Stimulated activated naive CD8-positive, alpha-beta T cell treated with anti-CD3 and anti-CD28 coated beads, Interleukin-15, Interleukin-2, amounts not matched to agents 100 ng/mL and 50 ng/mL, for 24 hours (primary cell): ENCODE data around the gene NEU4.
"Not testable (repeated sequence)": the region's sequence is repeated elsewhere in the genome, so short reads cannot be mapped to it uniquely, and the experiment has no call there.

Source experiments
- H3K27ac Mint-ChIP-seq: one replicate; pipeline ENCODE4 v1.8.0; 2021; ENCODE audit warnings: mild to moderate bottlenecking, mixed read lengths
- H3K27me3 Mint-ChIP-seq: one replicate; pipeline ENCODE4 v1.8.0; 2021; ENCODE audit warnings: mixed read lengths
- H3K36me3 Mint-ChIP-seq: one replicate; pipeline ENCODE4 v1.8.0; 2021; ENCODE audit warnings: low read depth, mixed read lengths
- H3K4me1 Mint-ChIP-seq: one replicate; pipeline ENCODE4 v1.8.0; 2021; ENCODE audit warnings: low read depth, mixed read lengths
- H3K4me3 Mint-ChIP-seq: one replicate; pipeline ENCODE4 v1.8.0; 2021; ENCODE audit warnings: mild to moderate bottlenecking, mixed read lengths
- H3K9me3 Mint-ChIP-seq: one replicate; pipeline ENCODE4 v1.8.0; 2021; ENCODE audit warnings: mixed read lengths

NEU4 gene, protein sequence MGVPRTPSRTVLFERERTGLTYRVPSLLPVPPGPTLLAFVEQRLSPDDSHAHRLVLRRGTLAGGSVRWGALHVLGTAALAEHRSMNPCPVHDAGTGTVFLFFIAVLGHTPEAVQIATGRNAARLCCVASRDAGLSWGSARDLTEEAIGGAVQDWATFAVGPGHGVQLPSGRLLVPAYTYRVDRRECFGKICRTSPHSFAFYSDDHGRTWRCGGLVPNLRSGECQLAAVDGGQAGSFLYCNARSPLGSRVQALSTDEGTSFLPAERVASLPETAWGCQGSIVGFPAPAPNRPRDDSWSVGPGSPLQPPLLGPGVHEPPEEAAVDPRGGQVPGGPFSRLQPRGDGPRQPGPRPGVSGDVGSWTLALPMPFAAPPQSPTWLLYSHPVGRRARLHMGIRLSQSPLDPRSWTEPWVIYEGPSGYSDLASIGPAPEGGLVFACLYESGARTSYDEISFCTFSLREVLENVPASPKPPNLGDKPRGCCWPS

DNA sequence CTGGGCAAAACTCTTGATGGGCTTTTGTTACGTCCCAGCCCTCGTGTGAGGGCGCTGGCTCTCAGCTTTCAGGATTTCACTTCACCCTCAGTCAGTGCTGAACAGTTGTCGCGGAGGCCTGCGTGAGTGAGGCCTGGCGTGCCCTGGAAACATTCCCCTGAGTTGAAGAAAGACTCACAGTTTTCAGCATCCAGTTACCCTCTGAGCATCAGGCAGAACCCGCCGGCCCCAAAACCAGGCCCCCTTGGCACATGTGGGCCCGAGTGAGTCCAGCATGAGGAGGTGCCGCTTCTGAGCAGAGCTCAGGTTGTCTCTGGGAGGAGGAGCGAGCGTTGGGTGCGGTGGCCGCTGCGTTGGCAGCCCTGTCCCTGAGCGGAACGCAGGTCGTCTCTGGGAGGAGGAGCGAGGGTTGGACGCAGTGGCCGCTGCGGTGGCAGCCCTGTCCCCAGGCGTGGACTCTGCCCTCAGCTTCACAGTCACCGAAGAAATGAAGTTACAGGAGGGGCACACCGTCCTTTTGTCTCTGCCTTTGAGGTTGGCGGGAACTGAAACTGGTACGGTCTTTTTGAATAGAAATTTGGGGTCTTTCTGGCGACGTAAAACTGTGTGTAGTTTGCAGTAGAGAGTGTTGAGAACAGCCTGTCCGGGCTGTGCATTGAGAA lies at the start of gene NEU4:
TSS of gene NEU4 (plus strand) at position 473 of the 662 bp plus-strand sequence. CDS start 5,292 bp downstream, outside the sequence.
- Mint-ChIP-seq H3K9me3 (no peaks in the 10 kb centered on the region), H3K4me3 (no peak within 1 kb of the TSS), H3K27me3 (peaks cover 6% of the 10 kb centered on the region), H3K27ac (no peak within 1 kb of the TSS), H3K4me1 (peaks cover 7% of the 10 kb centered on the region), H3K36me3 (no peaks in the 10 kb centered on the region)

DNA sequence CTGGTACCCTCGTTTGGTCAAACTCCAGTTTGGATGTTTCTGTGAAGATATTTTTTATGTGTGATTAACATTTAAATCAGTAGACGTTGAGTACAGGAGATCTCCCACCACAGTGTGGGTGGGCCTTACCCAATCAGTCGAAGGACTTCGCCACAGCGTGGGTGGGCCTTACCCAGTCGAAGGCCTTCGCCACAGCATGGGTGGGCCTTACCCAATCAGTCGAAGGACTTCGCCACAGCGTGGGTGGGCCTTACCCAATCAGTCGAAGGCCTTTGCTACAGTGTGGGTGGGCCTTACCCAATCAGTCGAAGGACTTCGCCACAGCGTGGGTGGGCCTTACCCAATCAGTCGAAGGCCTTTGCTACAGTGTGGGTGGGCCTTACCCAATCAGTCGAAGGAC lies 49.1 kb upstream of the NEU4 start:
- not testable (repeated sequence) for H3K9me3 Mint-ChIP-seq, H3K4me3 Mint-ChIP-seq, H3K27me3 Mint-ChIP-seq, H3K27ac Mint-ChIP-seq
- Mint-ChIP-seq H3K36me3 (peaks cover 39% of the 10 kb centered on the region), H3K4me1 (peaks cover 24% of the 10 kb centered on the region)

DNA sequence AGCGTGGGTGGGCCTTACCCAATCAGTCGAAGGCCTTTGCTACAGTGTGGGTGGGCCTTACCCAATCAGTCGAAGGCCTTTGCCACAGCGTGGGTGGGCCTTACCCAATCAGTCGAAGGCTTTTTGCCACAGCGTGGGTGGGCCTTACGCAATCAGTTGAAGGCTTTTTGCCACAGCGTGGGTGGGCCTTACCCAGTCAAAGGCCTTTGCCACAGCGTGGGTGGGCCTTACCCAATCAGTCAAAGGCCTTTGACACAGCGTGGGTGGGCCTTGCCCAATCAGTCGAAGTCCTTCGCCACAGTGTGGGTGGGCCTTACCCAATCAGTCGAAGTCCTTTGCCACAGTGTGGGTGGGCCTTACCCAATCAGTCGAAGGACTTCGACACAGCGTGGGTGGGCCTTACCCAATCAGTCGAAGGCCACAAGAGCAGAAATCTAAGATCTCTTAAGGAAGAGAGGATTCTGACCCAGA lies 48.7 kb upstream of the NEU4 start:
- no peaks in the 10 kb centered on the region for H3K27me3 Mint-ChIP-seq
- H3K4me3 Mint-ChIP-seq: no peak overlapping the region
- H3K36me3 Mint-ChIP-seq: peaks cover 39% of the 10 kb centered on the region
- H3K4me1 Mint-ChIP-seq: peaks cover 24% of the 10 kb centered on the region
- no peaks in the 10 kb centered on the region for H3K9me3 Mint-ChIP-seq
- H3K27ac Mint-ChIP-seq: no peak overlapping the region

DNA sequence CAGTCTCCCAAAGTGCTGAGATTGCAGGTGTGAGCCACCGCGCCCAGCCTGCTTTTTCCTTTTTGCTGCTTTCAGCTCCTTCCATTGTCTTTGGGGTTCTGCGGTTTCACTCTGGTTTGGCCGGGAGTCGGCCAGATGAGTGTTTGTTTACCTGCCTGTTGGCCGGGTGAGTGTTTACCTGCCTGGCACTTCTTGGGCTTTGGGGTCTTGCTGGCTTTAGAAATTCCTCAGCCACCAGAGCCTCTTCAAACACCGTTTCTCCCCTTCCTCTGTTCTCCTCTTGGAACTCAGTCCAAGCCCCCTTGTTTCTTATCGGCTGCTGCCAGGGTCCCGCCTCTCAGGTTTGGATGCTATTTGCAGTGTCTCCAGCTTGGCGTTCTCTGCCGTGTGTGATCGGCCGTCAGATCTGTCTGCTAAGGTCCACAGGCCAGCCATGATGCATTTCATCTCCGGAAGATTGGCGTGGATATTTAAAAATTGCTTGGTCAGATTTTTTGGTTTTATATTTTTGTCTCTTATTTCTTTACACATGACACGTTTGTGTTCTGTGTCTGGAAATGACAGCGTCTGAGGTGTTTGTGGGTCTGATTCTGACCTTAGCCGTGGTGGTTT lies 46.6 kb upstream of the NEU4 start:
- no peaks in the 10 kb centered on the region for H3K27me3 Mint-ChIP-seq
- peaks cover 34% of the 10 kb centered on the region for H3K36me3 Mint-ChIP-seq
- no peaks in the 10 kb centered on the region for H3K9me3 Mint-ChIP-seq
- peak overlapping the region; percentile 46 for H3K4me3 Mint-ChIP-seq
- H3K4me1 Mint-ChIP-seq: peaks cover 24% of the 10 kb centered on the region
- H3K27ac Mint-ChIP-seq: peak overlapping the region; percentile 71

DNA sequence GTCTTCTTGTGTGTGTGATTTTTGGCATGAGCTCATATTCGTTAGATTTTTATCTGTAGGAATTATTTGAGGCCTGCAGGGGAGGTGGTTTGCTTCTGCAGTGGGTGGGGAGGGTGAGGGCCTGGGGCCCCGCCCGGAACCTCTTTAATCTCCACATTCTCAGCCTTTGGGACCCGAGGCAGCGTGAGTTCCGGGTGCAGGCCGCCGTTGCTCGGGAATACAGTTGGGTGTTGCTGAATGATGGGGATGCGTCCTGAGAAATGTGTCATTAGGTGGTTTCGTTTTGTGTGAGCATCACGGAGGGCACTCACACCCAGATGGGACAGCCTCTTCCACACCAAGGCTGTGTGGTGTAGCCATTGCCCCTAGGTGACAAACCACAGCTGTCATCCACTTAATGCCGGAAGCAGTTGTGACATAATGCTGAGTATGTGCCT lies 46.0 kb upstream of the NEU4 start:
- Mint-ChIP-seq H3K27me3 (no peaks in the 10 kb centered on the region), H3K4me1 (peaks cover 24% of the 10 kb centered on the region), H3K4me3 (peak overlapping the region; percentile 46), H3K27ac (peak overlapping the region; percentile 71), H3K36me3 (peaks cover 32% of the 10 kb centered on the region), H3K9me3 (no peaks in the 10 kb centered on the region)

DNA sequence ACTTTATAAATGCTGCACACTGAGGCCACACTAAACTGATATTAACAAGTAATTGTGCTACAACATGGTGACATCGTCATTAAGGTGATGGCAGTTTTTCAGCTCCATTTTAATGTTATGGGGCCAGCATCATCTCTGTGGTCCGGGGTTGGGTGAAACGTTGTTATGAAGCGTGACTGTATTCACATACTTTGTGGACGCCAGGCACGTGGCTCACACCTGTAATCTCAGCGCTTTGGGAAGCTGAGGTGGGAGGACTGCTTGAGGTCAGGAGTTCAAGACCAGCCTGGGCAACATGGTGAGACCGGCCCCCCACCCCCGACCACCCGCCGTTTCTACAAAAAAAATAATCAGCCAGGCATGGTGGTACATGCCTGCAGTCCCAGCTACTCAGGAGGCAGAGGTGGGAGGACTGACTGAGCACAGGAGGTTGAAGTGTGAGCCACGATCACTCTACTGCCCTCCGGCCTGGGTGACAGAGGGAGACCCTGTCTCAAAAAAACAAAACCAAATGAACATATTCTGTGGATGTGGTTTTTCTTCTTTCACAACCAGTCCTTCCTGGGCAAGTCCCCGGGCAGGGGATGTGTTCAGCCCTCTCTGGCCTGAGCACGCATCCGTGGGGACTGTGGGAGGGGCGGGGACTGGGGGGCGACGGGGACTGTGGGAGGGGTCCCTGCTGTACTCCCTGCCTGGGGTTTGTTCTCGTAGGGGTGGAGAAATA lies 45.3 kb upstream of the NEU4 start:
- Mint-ChIP-seq H3K27me3 (no peaks in the 10 kb centered on the region), H3K4me3 (peak overlapping the region; percentile 46), H3K4me1 (peaks cover 24% of the 10 kb centered on the region)

DNA sequence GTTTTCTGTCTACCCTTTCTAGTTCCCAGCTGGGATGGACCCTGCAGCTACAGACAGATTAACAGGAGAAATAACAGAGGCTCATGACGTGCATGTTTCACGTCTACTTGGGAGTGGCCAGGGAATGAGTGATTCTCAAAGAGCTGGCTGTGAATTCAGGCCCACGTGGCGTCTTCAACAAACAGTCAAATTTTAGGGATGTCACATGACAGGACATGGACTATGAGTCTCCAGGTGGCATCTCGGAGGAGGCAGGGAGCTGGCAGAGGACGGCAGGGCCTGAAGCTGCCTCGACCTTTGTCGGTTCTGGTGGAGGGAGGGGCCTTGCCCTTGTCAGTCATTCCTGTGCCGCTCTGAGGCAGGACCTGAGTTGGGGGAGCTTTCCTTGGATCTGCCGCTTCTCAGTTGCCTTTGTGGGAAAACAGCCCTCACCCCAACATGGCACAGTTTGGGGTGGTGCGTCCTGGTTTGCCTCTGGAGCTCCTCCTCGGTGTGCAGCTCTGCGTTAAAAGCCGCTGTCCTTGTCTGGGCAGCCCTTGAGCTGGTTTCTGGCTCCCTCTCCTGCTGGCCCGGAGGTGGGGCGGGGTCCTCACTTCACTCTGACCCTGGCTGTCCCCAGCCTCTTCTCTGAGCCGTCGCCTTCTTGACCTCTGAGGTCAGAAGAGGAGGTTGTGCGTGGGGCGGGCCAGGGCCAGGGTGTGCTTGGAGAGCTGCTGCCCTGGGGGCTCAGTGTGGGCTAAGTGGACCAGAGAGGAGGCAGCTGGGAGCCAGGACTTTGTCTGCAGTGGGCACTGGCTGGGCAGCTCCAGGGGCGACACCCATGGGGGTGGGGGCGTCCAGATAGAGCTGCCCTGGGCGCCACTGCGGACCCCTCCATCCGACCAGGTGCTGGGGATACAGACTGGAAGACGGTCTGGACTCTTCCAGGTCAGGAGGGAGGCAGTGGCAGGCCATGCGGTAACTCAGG lies 44.4 kb upstream of the NEU4 start:
- Mint-ChIP-seq H3K9me3 (no peaks in the 10 kb centered on the region), H3K4me1 (peaks cover 24% of the 10 kb centered on the region), H3K27me3 (no peaks in the 10 kb centered on the region), H3K36me3 (peaks cover 18% of the 10 kb centered on the region), H3K27ac (no peak overlapping the region), H3K4me3 (no peak overlapping the region)

More for the DNA sequence above, 45.3 kb upstream of the NEU4 start:
- H3K36me3 Mint-ChIP-seq: peaks cover 27% of the 10 kb centered on the region
- H3K9me3 Mint-ChIP-seq: no peaks in the 10 kb centered on the region
- H3K27ac Mint-ChIP-seq: peak overlapping the region; percentile 71

DNA sequence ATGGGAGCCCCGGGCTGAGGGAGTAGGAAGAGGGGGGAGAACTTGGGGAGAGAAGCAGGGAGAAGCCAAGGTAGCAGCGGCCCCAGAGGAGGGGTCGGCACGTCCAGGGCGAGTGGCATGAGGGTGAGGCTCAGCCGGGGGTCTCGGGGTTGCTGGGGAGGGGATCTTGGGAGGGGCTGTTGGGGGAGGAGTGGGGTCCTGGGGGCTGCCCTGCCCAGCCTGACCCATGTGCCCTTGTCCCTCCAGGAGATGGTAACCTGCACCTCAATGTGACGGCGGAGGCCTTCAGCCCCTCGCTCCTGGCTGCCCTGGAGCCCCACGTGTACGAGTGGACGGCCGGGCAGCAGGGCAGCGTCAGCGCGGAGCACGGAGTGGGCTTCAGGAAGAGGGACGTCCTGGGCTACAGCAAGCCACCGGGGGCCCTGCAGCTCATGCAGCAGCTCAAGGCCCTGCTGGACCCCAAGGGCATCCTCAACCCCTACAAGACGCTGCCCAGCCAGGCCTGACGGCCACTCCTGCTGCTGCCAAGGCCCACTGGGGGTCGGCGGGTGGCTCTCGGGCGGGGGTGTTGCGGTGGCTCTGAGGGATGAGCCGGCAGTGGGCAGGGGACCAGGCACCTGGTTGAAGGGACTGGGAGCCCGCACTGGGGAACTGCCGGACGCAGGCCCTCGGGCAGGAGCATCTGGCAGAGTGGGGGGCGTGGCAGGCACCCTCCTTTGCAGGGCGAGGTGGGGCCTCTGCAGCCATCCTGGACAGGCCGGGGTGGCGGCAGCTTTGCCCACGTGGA lies 41.3 kb upstream of the NEU4 start:
- H3K4me3 Mint-ChIP-seq: no peak overlapping the region
- peaks cover 25% of the 10 kb centered on the region for H3K4me1 Mint-ChIP-seq
- H3K27me3 Mint-ChIP-seq: no peaks in the 10 kb centered on the region
- no peaks in the 10 kb centered on the region for H3K9me3 Mint-ChIP-seq
- H3K27ac Mint-ChIP-seq: no peak overlapping the region
- peaks cover 3% of the 10 kb centered on the region for H3K36me3 Mint-ChIP-seq

DNA sequence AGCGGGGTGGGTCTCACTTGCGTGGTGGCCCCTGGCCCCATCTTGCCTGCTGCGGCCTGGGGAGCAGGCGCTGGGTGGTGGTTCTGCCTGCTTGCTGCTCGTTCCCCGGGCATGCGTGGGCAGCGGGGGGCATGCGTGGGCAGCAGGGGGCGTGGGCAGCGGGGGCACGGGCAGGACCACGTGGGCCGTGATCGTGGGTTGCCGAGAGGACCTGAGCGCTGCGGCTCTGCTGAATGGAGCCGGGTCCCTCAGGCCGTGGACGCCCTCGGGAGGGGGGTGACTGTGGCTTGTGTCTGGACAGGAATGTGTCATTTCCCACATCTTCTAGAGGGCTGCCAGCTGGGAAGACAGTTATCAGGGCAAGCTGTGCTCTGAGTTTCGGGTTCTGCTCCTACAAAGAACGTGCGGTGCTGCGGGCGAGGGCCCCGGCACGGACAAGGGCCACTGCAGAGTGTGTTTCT lies 40.7 kb upstream of the NEU4 start:
- H3K9me3 Mint-ChIP-seq: no peaks in the 10 kb centered on the region
- H3K27me3 Mint-ChIP-seq: no peaks in the 10 kb centered on the region
- H3K4me3 Mint-ChIP-seq: no peak overlapping the region
- H3K4me1 Mint-ChIP-seq: peaks cover 19% of the 10 kb centered on the region
- H3K27ac Mint-ChIP-seq: no peak overlapping the region
- H3K36me3 Mint-ChIP-seq: no peaks in the 10 kb centered on the region

DNA sequence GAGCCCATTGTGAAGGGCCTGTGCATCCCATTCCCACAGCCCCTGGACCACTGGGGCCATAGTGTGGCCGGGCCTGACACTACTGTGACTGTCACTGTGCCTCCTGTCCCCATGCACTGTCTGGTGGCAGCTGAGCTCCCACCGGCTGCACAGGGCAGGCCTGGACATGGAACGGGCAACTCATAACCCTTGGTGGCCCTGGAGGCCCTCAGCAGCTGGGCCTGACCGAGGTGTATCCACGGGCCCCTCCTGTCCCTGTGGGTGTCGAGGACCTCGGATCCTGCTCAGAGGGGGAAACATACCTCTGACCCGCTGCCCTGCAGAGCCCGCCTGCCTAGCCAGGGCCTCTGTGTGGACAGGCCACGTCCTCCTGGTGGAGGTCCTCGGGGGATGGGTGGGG lies 40.1 kb upstream of the NEU4 start:
- H3K4me1 Mint-ChIP-seq: peaks cover 13% of the 10 kb centered on the region
- H3K4me3 Mint-ChIP-seq: no peak overlapping the region
- H3K27me3 Mint-ChIP-seq: no peaks in the 10 kb centered on the region
- no peaks in the 10 kb centered on the region for H3K9me3 Mint-ChIP-seq
- no peaks in the 10 kb centered on the region for H3K36me3 Mint-ChIP-seq
- H3K27ac Mint-ChIP-seq: no peak overlapping the region

DNA sequence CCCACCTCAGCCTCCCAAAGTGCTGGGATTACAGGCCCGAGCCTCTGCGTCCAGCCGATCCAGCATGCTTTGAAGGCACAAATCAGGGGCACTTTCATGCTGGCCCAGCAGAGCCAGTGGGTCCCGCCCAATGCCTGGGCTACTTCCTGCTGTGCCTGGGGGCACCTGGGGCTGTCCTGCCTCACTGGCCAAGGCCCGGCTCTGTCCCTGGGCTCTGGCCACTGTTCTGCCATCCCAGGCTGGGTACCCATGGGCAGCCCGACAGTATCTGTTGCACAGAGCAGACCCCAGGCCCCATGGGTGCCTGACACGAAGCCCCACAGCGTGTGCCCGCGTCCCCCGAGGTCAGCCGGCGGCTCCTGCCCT lies 39.2 kb upstream of the NEU4 start:
- Mint-ChIP-seq H3K27ac (no peak overlapping the region), H3K36me3 (no peaks in the 10 kb centered on the region), H3K4me3 (no peak overlapping the region), H3K9me3 (no peaks in the 10 kb centered on the region), H3K4me1 (peaks cover 7% of the 10 kb centered on the region), H3K27me3 (no peaks in the 10 kb centered on the region)

DNA sequence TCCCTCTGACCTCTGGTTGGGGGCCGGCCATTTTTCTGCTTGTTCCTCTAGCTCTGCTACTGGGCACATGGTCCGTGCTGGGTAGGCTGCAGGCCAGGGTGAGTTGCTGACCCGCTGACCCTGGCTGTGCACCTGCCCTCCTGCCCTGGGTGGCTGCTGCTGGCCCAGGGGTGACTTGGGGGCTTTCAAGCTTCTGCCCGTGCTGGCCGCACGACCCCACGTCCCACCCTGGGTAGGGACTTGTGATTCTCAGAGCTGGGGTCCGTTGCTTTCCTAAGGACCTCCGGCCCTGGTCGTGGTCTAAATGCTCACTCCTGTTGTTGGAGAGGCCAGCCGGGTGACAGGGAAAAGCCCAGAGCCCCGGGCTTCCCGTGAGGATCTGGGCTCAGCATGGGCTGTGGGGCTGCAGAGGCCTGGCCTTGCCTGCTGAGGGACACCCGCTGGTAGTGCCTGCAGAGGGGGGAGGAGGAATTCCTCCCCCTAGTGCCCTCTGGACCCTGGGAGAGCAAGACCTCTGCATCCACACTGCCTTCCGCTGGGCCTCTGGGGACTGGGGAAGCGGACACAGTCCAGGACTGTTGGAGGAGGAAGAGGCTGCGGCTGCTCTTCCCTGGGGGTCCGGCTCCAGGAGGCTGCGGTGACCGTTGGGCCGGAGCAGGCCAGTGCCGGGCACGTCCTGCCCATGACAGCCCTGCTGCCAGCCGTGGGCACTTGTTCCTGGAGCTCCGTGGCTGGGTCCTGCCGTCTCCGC lies 38.6 kb upstream of the NEU4 start:
- H3K27me3 Mint-ChIP-seq: no peaks in the 10 kb centered on the region
- no peaks in the 10 kb centered on the region for H3K9me3 Mint-ChIP-seq
- no peak overlapping the region for H3K27ac Mint-ChIP-seq
- H3K4me3 Mint-ChIP-seq: no peak overlapping the region
- peaks cover 7% of the 10 kb centered on the region for H3K4me1 Mint-ChIP-seq
- no peaks in the 10 kb centered on the region for H3K36me3 Mint-ChIP-seq

DNA sequence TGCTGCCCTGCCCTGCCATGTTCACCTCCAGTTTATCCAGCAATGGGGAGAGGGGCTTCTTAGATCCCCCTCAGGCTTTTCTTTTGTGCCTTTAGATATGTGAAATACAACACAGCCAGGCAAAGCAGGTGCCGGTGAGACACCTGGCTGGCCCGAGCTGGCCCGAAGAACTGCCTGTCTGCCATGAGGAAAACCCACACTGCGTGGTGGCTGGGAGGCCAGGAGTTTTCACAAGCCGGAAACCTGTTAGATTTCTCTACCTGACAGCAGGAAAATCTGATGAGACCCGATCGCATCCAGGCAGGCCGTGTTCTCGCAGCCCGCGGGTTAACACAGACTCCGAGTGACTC lies 38.1 kb upstream of the NEU4 start:
- no peaks in the 10 kb centered on the region for H3K36me3 Mint-ChIP-seq
- peaks cover 7% of the 10 kb centered on the region for H3K4me1 Mint-ChIP-seq
- no peak overlapping the region for H3K27ac Mint-ChIP-seq
- H3K4me3 Mint-ChIP-seq: no peak overlapping the region
- no peaks in the 10 kb centered on the region for H3K27me3 Mint-ChIP-seq
- H3K9me3 Mint-ChIP-seq: no peaks in the 10 kb centered on the region
